GM21528 (cell line): ENCODE results near the gene SLC25A18.
"Not testable (repeated sequence)": the region's sequence is repeated elsewhere in the genome, so short reads cannot be mapped to it uniquely, and the experiment has no call there.

Source experiments
- ATAC-seq: cut with Tn5 transposase; IDR thresholded peaks from one replicate; pipeline ENCODE4 v1.9.1; 2021; ENCODE audit warnings: mild to moderate bottlenecking, moderate library complexity; ENCODE audit not compliant: unreplicated experiment, low FRiP score

Gene SLC25A18

DNA sequence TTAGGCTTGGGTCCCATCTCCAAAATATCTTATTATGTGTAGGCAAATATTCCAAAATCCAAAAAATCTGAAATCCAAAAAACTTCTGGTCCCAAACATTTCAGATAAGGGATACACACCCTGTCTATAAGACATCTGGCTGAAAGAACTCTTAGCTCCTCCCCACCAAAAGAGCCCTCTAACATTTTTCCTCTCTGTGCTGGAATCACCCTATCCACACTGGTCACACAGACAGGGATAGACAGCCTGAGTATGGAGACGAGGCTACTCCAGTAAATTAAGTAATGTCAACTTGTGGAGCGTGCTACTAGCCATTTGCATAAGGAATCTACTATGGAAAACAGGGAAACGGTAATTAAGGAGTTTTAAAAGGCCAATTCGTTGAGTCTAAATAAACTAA, 40.4 kb downstream of the SLC25A18 start:
- no peak for ATAC-seq

DNA sequence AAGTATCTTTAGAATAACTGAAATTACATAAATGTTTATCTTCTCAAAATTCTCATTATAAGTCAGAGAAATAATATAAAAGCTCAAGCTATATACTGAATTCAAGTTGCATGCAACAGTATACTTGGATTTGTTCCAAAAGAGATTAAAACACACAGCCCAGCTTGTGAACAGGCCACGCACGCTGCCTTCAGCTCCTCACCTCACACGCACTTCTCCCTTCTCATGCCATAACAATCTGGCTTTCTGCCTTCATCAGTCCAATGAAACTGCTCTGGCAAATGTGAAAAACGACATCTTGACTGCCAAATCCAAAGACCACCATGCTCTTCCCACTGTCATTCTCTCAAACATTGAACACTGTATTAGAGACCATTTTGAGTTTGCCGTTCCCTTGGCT, 43.2 kb downstream of the SLC25A18 start:
- ATAC-seq: no peak

DNA sequence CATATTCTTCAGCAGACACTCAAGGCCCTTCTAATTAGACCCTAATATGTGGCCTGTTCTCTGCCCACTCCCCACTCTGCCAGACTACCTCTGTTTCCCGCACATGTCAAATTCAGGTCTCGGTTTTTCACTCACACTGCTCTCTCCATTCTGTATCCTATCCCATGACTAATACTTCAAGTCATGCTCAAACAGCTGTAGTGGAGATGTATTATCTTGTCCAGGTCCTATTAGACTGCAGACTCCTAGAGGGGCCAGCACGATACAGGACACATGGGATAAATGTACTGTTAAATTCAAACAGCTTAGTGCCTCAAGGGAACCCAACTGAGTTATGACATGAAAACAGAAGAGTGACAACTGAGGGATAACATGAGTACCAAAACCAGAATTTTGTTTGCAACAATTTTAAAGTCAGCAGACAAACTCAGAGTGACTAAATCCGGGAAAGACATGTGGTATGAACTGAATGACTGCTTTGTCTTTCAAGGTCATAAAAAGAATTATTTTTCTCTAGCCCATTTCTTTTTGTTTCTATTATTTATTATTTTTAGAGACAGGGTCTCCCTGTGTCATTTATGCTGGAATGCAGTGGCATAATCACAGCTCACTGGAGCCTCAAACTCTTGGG, 44.7 kb downstream of the SLC25A18 start:
- no peak for ATAC-seq

DNA sequence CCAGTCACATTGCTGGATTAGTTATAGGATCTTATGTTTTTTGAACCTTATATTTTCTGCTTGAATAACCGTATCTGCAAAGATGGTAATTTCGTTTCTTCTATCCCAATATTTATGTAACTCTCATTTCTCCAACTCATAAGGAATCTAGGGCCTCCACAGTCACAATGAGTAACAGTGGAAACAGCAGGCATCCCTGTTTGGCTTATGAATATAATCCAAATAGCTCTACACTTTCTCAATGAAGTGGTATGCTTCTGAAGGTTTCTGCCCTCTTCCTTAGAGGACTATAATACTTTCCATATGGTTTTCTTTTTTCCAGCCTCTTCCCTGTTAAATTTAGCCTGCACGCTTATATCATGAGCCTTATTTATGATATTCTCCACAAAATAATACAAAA, 48.8 kb downstream of the SLC25A18 start:
- no peak for ATAC-seq

DNA sequence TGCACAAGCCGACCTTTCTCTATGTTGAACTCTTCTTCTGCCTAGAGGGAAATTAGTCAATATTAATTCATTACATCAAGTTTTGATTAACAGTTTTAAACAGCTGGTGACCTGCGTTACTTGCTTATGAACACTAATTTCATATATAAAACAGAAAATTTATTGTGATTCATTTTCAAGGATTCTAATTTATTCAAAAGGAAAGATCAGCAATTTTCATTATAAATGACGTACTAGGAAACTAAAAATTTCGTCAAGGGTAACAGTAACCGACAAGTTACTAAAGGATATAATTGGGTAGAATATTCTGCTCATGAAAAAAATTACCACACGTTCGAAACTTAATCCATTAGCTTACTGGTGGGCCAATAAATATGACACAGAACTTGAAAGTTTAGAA, 50.0 kb downstream of the SLC25A18 start:
- no peak for ATAC-seq

DNA sequence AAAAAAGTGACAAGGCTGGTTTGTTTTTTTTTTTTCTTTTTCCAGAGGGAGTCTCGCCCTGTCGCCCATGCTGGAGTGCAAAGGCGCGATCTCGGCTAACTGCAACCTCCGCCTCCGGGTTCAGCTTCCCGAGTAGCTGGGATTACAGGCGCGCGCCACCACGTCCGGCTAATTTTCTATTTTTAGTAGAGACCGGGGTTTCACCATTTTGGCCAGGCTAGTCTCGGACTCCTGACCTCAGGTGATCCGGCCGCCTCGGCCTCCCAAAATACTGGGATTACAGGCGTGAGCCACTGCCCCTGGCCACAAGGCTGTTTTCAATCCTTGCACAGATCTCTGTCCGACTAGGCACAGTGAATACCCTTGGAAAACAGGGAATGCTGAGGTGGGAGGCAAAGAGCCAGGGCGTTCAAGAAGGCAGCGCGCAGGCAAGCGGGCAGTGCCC, 64.7 kb downstream of the SLC25A18 start:
- peak; percentile 8 for ATAC-seq

DNA sequence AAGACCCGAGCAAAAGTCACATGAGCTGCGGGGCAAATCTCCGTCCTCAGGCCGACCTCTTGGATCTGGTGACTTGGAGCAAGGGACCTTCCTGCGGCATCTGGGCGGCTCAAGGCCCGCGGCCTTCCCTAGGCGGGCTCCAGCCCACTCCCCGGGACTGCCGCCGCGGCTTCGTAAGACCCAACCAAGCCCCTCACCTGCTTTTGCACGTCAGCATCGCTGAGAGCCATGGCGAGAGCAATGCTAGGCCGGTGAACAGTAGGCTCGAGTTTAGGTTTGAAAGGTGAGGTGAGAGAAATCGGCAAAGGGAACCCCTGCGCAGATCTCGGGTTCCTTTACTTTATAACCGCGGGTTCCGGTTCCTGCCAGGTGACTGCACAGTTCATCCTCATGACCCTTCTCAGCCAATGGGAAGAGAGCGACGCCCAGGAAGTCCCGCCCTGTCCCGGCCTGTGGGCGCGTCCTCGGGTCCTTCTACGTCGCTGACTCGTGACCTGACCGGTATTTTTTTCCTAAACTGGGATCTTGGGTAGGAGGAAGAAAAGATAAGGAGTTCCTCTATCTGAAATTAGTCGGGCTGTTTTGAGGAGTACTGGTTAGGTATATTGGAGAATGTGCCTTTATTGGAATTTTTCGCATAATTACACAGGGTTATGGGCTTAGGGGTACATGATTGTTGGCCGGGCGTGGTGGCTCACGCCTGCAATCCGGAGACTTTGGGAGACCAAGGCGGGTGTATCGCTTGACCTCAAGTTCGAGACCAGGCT, 65.3 kb downstream of the SLC25A18 start, which contains the start of gene ATP6V1E1:
Gene ATP6V1E1 (minus strand): TSS at position 344 of the 767 bp plus-strand sequence. CDS start 114 bp downstream, at position 230.
- ATAC-seq: peak; percentile 97

DNA sequence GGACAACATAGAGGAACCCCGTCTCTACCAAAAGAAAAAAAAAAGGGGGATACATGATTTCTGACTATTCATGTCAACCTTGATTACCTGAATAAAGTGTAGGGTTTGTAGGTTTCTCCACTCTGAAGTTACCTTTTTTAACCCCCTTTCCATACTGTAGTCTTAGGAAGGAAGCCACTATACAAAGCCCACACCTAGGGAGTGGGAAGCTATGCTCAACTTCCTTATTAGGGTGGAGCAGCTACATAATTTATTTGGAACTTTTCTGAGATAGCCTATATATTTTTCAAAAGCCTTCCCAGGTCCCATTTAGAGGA, 65.8 kb downstream of the SLC25A18 start:
- no peak for ATAC-seq

DNA sequence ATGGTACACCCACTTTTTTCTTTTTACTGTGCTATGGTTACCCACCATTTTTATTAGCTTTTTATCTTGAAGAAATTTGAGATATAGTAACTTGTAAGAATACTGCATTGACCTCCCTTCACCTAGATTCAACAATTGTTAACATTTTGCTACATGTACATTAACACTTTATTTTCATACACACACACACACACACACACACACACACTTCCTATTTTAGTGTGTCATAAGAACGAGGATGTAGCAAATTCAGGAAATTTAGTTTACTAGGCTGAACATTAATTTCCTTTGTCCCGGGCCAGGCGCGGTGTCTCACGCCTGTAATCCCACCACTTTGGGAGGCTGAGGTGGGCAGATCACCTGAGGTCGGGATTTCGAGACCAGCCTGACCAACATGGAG, 66.3 kb downstream of the SLC25A18 start:
- no peak for ATAC-seq

DNA sequence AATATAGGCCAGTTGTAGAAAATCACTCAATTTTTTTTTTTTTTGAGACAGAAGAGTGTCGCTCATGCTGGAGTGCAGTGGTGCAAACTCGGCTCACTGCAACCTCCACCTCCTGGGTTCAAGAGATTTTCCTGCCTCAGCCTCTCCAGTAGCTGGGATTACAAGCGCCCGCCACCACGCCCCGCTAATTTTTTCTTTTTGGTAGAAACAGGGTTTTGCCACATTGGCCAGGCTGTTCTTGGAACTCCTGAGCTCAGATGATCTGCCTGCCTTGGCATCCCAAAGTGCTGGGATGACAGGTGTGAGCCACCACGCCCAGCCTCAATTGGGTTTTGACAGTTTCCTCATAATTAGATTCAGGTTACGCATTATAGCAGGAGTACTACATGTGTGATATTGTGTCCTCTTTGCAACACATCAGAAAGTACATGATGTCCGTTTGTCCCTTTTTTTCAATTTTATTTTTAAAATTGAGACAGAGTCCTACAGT, 67.8 kb downstream of the SLC25A18 start:
- ATAC-seq: no peak

DNA sequence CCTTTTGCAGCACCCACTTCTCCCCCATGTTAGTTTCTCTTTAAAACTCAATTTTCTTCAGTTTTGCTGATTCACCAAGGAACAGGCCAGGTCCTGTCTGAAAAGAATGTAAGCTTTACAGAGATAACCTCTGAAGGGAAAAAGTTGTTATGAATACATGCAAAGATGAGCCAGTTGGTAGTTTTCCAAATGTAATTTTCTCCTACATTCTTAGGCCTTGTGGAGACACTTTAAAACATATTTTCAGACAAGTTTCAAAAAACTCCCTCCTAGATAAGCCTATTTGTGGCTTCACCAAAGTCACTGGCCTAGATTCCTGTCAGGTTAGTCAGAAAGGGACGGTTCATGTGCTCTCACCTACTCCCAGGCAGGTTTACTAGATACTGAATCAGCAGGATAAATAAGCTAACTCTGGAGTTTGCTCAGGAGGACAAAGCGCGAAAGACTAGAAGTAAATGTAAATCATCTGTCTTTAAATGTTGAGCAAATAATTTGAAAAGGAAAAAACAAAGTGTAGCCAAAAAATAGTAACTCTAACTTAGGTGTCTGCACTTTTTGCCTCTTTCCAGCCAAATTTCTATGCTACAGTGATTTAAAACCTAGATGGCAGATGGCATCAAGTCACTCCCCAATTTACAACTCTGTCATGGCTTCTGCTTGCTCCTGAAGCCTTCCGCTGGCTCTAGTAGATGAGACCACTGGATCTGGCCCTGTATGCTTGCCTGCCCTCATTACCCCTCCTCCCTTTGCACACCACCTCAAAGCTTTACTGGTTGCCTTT, 70.1 kb downstream of the SLC25A18 start:
- no peak for ATAC-seq

DNA sequence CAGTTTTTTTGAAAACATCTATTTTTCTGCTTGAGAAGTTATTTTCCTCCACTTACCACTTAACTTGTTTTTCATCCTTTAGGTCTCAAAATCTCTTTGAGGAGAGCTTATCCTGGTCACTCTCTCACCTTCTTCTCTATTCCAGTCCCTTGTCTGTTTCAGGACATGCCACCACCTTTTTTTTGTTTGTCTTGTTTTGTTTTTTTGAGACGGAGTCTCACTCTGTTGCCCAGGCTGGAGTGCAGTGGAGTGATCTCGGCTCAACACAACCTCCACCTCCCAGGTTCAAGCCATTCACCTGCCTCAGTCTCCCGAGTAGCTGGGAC, 70.7 kb downstream of the SLC25A18 start:
- ATAC-seq: no peak

DNA sequence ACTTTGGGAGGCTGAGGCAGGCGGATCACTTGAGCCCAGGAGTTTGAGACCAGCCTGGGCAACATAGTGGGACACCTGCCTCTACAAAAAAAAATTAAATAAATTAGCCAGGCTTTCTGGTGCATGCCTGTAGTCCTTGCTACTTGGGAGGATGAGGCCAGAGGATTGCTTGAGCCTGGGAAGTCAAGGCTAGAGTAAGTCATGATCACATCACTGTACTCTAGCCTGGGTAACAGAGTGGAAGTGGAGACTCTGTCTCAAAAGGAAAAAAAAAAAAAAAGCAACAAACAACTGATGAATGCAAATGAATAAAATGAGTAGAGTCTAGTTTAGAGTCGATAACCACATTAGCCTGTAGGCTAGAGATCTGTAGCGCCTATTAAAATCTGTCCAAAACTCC, 71.4 kb downstream of the SLC25A18 start:
- ATAC-seq: no peak

DNA sequence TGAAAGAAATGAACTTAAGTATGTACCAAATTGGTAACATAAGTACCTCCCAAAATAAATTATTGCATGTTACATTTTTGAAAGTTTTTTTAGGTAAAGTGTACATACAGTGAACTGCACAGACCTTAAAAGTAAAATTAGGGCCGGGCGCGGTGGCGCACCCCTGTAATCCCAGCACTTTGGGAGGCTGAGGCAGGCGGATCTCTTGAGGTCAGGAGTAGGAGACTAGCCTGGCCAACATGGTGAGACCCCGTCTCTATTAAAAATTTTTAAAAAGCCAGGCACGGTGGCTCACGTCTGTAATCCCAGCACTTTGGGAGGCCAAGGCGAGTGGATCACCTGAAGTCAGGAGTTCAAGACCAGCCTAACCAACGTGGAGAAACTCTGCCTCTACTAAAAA, 73.6 kb downstream of the SLC25A18 start:
- ATAC-seq: not testable (repeated sequence)

DNA sequence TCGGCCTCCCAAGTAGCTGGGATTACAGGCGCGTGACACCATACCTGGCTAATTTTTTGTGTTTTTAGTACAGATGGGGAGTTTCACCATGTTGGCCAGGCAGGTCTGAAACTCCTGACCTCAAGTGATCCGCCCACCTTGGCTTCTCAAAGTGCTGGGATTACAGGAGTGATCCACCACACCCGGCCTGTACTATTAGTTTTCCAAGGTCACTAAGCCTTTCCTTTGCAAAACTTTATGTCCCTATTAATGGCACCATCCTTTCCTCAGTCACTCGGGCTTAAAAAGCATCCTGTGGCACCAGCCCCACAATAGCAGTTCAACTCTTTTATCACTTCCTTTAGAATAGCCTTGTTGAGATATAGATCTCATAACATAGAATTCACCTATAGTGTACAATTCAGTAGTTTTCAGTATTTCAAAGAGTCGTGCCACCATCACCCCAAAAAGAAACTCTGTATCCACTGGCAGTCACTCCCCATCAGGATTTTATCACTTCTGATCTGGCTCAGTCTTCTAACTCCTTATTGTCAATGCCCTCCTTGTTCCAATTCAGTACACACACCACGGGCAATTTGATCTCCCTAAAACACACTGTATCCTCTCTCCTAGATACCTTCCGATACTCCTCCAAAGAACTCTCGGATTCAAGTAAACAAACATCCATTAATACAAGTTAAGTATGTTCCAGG, 74.3 kb downstream of the SLC25A18 start:
- no peak for ATAC-seq

DNA sequence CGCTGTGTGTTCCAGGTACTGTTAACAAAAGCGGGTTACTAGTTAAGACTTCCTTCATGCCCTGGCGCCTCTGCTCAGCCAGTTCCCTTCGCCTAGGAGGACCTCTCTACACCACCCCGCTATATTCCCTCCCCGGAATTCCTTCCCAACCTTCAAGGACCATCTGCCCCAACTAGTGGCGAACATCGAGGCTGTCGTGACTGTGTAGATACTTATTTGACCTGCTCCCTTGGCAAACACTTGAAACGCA, 74.8 kb downstream of the SLC25A18 start:
- peak; percentile 34 for ATAC-seq

DNA sequence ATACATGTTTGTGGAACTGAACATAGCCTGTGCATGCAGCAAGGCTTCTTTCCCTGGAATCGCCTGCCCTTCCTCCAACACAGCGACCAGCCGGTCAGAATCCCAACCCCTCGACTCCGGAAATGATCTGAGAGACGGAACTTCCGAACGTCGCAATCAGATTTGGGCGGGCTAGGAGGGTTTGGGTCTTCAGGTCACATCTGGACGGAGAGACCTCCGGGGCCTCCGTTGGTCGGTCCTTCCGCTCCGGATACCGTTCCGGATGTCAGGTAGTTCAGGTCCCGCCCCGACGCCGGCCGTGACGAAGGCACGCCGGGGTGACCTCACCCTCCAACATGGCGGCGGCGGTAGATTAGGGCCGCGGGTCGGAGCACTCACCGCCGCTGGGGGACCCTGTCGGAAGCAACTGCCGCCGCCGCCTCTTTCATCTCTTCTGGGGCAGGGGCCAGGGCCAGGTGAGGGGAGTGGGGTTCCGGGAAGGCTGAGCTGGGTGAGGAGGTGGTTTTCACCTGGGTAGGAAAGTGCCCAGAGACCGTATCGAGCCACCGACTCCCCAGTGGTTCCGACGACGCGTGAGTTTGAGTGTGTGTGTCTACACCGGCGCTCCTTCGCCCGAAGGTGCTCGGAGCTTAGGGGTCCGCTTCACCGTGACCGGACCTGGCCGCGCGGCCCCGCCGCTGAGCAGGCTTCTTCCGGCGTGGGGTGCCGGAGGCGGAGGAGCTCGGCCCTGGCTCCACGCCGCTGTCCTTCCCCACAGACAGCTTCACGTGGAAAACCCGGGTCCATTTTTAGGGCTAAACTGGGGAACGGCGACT, 75.3 kb downstream of the SLC25A18 start, which contains the start of gene BCL2L13:
Gene BCL2L13 (plus strand): TSS at position 326 of the 815 bp plus-strand sequence. CDS start 16,955 bp downstream, outside the sequence.
- ATAC-seq: peak; percentile 84

DNA sequence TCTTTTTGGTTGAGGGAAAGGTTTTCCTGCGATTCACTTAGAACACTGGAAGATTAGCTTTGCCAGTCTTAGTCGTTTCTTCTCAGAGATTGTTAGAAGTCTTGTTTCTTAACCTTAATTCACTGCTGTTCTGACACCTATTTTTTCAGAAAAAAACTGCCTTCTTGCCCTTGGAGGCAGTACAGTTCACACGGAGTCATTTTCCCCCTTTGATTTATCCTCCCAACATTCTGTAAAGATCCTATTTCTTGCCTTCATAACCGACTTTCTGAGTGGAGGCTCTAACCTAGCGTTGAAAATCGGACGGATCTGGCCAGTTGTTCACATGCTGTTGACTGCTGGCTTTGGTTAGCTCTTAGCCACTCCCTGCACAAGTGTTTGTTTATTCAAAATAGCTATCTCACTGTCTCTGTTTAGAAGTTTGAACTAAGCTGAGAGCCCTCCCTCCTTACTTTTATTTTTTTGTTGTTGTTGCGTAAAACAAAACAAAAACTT, 76.0 kb downstream of the SLC25A18 start:
- no peak for ATAC-seq
